GM19351 (cell line): ENCODE measurements around the gene HSD17B8.
A peak's percentile ranks its signal among the peaks of the same experiment; 100 is the strongest.

ENCODE experiments used
- ATAC-seq: cut with Tn5 transposase; IDR thresholded peaks from one replicate; pipeline ENCODE4 v1.9.1; 2021; ENCODE audit warnings: mild to moderate bottlenecking, moderate library complexity; ENCODE audit not compliant: unreplicated experiment

HSD17B8 gene

DNA sequence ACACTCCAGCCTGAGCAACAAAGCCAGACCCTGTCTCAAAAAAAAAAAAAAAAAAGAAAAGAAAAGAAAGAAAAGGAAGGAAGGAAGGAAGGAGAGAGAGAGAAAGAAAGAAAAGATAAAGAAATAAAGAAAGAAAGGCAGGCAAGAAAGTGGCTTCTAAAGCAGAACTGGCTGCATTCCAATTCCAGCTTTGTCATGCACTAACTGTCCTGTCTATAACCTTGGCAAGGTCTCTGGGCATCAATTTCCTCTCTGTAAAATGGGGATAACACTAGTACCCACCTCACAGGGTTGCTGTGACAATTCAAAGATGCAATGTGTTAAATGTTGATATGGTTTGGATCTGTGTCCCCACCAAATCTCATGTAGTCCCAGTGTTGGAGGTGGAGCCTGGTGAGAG, 31.9 kb downstream of the HSD17B8 start:
- ATAC-seq = no peak

- no peak for ATAC-seq
These were observed 32.4 kb downstream of the HSD17B8 start for GRCh38 chr6:33236852-33237251.

DNA sequence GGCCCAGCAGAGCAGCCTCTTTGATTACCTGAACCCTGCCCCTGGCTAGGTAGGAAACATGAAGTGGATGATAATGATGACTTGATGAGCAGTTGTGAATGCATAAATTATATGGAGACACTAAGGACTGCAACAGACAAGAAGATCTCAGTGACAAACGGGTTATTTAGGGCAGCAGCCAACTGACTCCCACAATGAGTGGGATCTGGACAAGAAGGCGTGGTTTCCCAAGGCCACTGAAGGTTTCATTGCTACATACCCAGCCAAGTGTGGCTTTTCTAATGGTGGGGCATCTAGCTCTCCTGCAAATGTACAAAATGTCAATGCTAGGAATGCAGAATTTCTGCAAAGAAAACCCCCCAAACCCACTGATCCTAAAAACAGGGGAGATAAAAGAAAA, 33.3 kb downstream of the HSD17B8 start:
- no peak for ATAC-seq

GRCh38 chr6:33241968-33242367, 37.5 kb downstream of the HSD17B8 start:
- no peak for ATAC-seq

GRCh38 chr6:33243476-33243875, 39.0 kb downstream of the HSD17B8 start:
- no peak for ATAC-seq

- ATAC-seq = no peak
These were observed 43.7 kb downstream of the HSD17B8 start for GRCh38 chr6:33247977-33248642.

DNA sequence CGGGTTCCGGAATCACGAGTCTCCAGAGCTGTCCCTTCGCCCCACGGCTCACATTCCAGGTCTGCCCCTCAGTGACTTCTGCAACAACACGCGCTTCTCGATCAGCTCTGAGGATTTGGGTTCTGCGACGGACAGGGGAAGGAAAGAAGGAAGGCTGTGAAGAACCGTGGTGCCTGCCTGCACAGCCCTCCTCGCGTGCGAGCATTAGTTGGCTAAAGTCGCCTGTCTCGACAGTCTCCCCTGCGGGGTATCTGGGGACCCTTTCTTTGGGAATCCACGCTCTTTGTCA, 44.1 kb downstream of the HSD17B8 start:
- ATAC-seq = no peak

DNA sequence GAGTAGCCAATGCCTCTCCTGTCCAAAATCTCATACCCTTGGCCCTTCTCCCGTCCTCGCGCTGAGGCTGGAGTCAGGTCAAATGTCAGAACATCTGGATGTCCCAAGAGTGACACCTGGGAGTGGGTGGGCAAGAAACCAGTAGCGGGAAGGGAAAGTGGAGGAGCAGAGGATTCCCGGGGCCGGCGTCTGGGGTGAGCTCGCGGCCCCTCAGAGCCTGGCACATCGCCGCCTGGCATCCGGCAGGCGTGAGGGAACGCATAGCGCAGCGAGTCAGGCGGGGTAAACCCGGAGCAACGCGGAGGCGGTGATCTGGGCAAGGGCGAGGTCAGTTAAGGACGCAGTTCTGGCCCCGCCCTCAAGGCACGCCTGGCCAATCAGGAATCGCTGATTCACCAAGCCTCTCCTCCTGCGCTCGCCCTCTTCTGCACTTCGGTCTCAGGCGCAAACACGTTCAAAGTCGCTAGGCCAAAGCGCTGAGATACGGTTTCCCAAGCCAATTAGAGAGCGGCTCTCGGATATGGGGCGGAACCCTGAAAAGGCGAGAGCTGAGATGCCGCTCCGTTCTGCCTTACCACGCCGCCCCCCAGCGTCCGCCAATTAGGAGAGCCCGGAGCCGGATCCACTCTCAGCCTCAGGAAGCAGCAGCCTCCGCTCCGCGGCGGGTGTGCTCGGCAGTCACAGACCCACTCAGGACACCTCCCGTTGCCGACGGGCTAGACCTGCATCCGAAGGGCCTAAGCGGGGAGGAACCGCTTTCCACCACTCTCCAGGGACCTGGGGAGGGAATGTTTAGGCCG, 44.7 kb downstream of the HSD17B8 start:
- peak; percentile 88 for ATAC-seq

DNA sequence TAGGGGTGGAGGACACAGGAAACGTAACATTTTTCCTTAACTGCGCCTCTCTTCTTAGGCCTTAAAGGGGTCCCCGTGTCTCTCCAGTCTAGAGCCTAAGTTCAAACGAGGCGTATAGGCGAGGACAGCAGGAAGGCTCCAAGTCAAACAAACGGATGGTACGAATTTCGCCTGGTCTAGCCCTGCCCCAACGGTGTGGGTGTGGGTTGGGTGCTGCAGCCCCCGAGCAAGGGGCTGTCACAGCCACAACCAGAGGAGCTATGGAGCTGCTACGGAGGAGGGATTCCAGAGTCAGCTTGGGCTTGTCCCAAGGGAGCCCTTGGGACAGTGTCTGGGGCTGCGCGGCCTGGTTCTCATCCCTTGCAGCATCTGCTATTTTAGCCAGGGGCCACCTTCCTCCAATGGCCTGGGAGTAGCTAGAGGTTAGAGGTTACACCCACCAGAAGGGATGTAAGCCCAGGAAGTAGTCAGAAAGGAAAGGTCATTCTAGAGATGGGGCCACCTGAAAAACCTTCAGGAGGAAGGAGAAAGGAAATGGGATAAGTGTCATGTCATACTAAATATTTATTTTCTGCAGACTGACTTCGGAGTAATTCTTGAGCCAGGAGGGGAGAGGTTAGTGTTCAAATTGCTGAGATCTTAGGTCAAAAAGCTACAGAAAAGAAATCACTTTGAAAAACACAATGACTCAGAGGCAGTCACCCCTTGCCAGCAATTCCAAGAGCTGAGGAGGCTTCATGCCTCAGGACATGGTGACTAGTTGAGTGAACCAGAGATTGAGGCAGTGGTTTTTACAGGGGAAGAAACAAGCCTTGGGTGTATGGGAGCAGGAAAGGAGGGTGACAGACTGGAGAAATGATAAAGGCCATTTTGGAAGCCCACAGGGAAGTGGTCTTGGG, 45.5 kb downstream of the HSD17B8 start:
- no peak for ATAC-seq

DNA sequence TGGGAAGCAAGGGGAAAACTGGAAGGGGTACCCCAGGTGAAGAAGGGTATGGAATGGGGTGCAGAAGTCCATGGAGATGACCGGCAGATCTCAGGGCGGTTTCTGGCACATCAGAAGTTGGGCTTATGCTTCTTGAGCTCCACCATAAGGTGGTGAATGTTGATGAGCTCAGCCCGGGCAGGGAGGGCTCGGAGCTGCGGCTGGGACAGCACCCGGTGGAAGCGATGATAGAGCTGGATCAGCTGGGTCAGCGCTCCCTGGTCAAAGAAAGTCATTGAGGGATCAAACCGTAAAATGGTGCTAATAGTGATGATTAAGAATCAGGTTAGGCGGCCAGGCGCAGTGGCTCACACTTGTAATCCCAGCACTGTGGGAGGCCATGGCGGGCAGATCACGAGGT, 46.3 kb downstream of the HSD17B8 start:
- no peak for ATAC-seq

- no peak for ATAC-seq
These were observed 47.0 kb downstream of the HSD17B8 start for GRCh38 chr6:33251395-33252012.

DNA sequence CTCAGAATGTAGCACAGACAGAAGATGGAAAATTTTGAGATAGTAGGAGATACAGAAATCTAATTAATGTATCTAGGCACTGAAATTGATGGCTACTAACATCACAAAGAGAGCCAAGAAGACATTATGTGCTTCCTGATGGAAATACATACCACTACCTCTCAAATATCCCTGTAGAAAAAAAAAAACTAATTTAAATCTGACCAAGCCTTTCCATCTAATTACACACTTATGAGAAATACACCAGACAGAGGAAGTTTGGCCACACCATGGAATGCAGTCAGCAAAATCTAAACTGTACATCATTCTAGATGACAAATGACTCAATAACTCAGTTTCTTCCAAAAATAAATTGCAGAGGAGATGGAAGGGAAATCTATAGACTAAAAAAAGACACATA, 48.3 kb downstream of the HSD17B8 start:
- ATAC-seq = no peak

- ATAC-seq = no peak
These were observed 50.1 kb downstream of the HSD17B8 start for GRCh38 chr6:33254591-33254990.
